Naive B cell (primary cell): ENCODE measurements around the gene RPS26. TPM values are rescaled to one million over a fixed set of nuclear protein-coding genes. Genes with fewer than 3 reads are reported as not detected.
"Not testable (repeated sequence)": the region's sequence is repeated elsewhere in the genome, so short reads cannot be mapped to it uniquely, and the experiment has no call there.

Experiments used
- ATAC-seq, 2 donors: fragments of 150-1000 bp; cut with Tn5 transposase; 2 replicates each; pipeline ENCODE4 v1.10.0; 2021; ENCODE audit warnings: low read depth in 2 of 2, mild to moderate bottlenecking in 2 of 2, moderate library complexity in 2 of 2
- DNase-seq: peaks from one replicate; pipeline ENCODE4 v3.0.0; 2022
- H3K27ac Mint-ChIP-seq, 6 donors: one replicate each; pipeline ENCODE4 v1.8.0; 2020 to 2022; ENCODE audit warnings: mild to moderate bottlenecking in 6 of 6, mixed read lengths in 6 of 6, moderate library complexity in 5 of 6, inconsistent platforms in 2 of 6
- H3K27me3 Mint-ChIP-seq, 3 donors: one replicate each; pipeline ENCODE4 v1.8.0; 2021 to 2022; ENCODE audit warnings: mixed read lengths in 3 of 3, mild to moderate bottlenecking in 1 of 3
- H3K36me3 Mint-ChIP-seq, 2 donors: one replicate each; pipeline ENCODE4 v1.8.0; 2020 to 2022; ENCODE audit warnings: mixed read lengths in 2 of 2, inconsistent platforms in 1 of 2, mild to moderate bottlenecking in 1 of 2
- H3K4me1 Mint-ChIP-seq, 3 donors: one replicate each; pipeline ENCODE4 v1.8.0; 2020 to 2022; ENCODE audit warnings: mixed read lengths in 3 of 3, inconsistent platforms in 1 of 3, mild to moderate bottlenecking in 1 of 3, moderate library complexity in 1 of 3
- H3K4me3 Mint-ChIP-seq, 8 donors: one replicate each; pipeline ENCODE4 v1.8.0; 2020 to 2022; ENCODE audit warnings: mild to moderate bottlenecking in 8 of 8, mixed read lengths in 8 of 8, moderate library complexity in 8 of 8, inconsistent platforms in 2 of 8
- H3K9me3 Mint-ChIP-seq, 7 donors: one replicate each; pipeline ENCODE4 v1.8.0; 2020 to 2022; ENCODE audit warnings: mixed read lengths in 7 of 7, mild to moderate bottlenecking in 5 of 7, inconsistent platforms in 2 of 7, moderate library complexity in 1 of 7
- polyA plus RNA-seq, 6 donors: library from polyadenylated mRNA; unstranded; fragments of 300-500 nt; fragmentation: Illumina TruSeq; gene quantifications; one replicate each; pipeline ENCODE4 v1.2.3, GENCODE V29; 2021; ENCODE audit warnings: low read depth in 6 of 6

The RPS26 gene
- polyA plus RNA-seq, 6 donors from 2014 or later, result 199 to 764 (median 532) TPM

DNA sequence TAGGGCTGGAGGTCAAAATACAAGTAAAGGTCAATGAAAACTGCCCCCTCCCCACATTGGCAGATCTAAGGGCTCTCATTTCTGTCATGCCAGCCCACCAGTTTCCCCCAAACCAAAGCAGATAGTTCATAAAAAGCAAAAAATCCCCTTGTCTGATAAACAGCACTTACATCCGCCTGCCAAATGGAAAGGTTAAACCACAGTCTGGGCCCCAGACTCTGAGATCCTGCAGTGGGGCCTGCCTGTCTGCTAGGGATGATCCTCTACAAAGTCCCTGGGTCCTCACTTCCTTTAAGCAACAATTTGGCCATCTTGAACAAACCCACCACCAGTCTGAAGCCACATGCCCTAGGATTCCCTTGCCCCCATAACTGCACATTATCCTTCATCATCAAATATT is 9.7 kb upstream of the RPS26 start:
- no peaks in the 10 kb centered on the region for H3K4me1 Mint-ChIP-seq
- no peak overlapping the region for H3K4me3 Mint-ChIP-seq
- peak overlapping the region in 1 of 6 donors; percentile 0 for H3K27ac Mint-ChIP-seq
- no peaks in the 10 kb centered on the region for H3K9me3 Mint-ChIP-seq
- H3K36me3 Mint-ChIP-seq, result peaks cover 2 to 10% of the 10 kb centered on the region in 2 donors
- no peaks in the 10 kb centered on the region for H3K27me3 Mint-ChIP-seq
- ATAC-seq, result no peak
- DNase-seq, result no peak

DNA sequence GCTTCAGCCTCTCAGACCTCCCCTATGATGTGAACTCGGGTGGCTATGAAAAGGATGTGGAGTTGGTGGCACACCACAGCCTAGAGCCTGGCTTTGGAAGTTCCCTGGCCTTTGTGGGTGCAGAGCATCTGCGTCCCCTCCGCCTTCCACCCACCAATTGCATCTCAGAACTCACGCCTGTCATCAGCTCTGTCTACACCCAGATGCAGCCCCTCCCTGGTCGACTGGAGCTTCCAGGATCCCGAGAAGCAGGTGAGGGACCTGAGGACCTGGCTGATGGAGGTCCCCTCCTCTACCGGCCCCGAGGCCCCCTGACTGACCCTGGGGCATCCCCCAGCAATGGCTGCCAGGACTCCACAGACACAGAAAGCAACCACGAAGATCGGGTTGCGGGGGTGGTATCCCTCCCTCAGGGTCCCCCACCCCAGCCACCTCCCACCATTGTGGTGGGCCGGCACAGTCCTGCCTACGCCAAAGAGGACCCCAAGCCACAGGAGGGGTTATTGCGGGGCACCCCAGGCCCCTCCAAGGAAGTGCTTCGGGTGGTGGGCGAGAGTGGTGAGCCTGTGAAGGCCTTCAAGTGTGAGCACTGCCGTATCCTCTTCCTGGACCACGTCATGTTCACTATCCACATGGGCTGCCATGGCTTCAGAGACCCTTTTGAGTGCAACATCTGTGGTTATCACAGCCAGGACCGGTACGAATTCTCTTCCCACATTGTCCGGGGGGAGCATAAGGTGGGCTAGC is 7.0 kb upstream of the RPS26 start:
- Mint-ChIP-seq H3K36me3 (peaks cover 3 to 10% of the 10 kb centered on the region in 2 donors), H3K27ac (peak overlapping the region in 2 of 6 donors; percentile 47 to 82), H3K4me3 (no peak overlapping the region), H3K4me1 (no peaks in the 10 kb centered on the region), H3K9me3 (no peaks in the 10 kb centered on the region), H3K27me3 (no peaks in the 10 kb centered on the region)
- ATAC-seq (no peak), DNase-seq (no peak)

DNA sequence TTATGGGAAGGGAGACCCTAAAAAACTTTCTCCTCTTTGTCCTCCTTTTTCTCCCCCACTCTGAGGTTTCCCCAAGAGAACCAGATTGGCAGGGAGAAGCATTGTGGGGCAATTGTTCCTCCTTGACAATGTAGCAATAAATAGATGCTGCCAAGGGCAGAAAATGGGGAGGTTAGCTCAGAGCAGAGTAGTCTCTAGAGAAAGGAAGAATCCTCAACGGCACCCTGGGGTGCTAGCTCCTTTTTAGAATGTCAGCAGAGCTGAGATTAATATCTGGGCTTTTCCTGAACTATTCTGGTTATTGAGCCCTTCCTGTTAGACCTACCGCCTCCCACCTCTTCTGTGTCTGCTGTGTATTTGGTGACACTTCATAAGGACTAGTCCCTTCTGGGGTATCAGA is 4.6 kb upstream of the RPS26 start:
- DNase-seq (no peak), ATAC-seq (no peak)
- Mint-ChIP-seq H3K4me1 (peaks cover 5 to 13% (median 7%) of the 10 kb centered on the region in 3 donors), H3K4me3 (no peak overlapping the region), H3K36me3 (peaks cover 8 to 16% of the 10 kb centered on the region in 2 donors), H3K27me3 (no peaks in the 10 kb centered on the region), H3K9me3 (no peaks in the 10 kb centered on the region), H3K27ac (no peak overlapping the region)

DNA sequence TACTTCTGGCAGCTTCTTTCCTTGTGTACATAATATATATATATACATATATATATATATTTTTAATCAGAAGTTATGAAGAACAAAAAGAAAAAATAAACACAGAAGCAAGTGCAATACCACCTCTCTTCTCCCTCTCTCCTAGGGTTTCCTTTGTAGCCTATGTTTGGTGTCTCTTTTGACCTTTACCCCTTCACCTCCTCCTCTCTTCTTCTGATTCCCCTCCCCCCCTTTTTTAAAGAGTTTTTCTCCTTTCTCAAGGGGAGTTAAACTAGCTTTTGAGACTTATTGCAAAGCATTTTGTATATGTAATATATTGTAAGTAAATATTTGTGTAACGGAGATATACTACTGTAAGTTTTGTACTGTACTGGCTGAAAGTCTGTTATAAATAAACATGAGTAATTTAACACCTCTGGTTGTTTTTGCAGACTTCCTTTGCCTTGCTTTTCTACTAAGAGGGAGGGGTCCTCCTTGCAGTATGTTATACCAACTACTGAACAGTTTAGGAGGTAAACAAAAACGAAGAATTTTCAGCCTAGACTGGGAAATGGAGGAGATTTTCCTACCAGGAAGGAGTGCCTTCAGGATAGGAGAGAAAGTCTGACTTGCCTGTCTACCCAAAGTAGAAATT is 3.6 kb upstream of the RPS26 start:
- no peak for DNase-seq
- H3K9me3 Mint-ChIP-seq, result no peaks in the 10 kb centered on the region
- H3K27me3 Mint-ChIP-seq, result no peaks in the 10 kb centered on the region
- H3K4me1 Mint-ChIP-seq, result peaks cover 14 to 23% (median 14%) of the 10 kb centered on the region in 3 donors
- H3K36me3 Mint-ChIP-seq, result peaks cover 8 to 18% of the 10 kb centered on the region in 2 donors
- no peak for ATAC-seq
- H3K4me3 Mint-ChIP-seq, result no peak overlapping the region
- peak overlapping the region in 1 of 6 donors; percentile 9 for H3K27ac Mint-ChIP-seq

DNA sequence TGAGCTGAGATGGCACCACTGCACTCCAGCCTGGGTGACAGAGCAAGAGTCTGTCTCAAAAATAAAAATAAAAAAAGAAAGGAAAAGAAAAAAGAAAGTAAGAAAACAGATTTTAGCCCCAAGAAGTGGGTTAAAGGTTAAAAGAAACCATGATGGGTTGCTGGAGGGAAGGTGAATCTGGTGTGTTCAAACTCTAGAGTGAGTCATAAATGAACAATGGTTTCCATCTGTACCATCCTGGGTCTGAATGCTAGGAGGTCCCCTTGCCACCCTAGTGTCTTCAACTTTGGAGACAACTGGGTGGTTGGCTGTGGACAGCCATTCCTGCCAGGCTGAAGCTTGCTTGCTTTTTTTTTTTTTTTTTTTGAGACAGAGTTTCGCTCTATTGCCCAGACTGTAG is 1.6 kb upstream of the RPS26 start:
- no peaks in the 10 kb centered on the region for H3K27me3 Mint-ChIP-seq
- H3K36me3 Mint-ChIP-seq, result peaks cover 8 to 15% of the 10 kb centered on the region in 2 donors
- DNase-seq (no peak), ATAC-seq (no peak)
- peaks cover 17 to 29% (median 17%) of the 10 kb centered on the region in 3 donors for H3K4me1 Mint-ChIP-seq
- H3K9me3 Mint-ChIP-seq, result no peaks in the 10 kb centered on the region
- H3K27ac Mint-ChIP-seq, result peak overlapping the region in 1 of 6 donors; percentile 65
- H3K4me3 Mint-ChIP-seq, result peak overlapping the region in 2 of 8 donors; percentile 29 to 91

DNA sequence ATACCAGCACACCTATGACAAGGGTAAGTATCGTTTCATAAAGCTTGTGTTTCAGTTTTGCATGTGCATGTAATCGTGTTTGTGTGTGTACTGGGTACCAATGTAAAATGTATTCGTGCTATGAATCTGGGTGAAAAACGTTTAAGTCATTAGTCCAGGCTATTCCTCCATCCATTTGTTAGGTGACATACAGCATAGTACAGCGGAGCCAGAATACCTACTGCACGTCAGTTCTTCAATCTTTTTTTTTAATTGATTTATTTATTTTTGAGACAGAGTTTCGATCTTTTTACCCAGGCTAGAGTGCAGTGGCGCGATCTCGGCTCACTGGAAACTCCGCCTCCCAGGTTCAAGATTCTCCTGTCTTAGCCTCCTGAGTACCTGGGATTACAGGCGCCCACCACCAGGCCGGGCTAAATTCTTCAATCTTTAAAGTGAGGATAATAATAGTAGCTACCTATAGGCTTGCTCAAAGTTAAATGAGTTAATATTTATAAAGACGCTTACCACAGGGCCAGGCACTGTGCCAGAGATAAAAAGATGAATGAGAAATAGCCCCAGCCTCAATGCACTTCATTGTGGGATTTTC is 661 bp upstream of the RPS26 start:
- peaks cover 7 to 8% of the 10 kb centered on the region in 2 donors for H3K36me3 Mint-ChIP-seq
- ATAC-seq (no peak), DNase-seq (no peak)
- peaks cover 17 to 31% (median 17%) of the 10 kb centered on the region in 3 donors for H3K4me1 Mint-ChIP-seq
- no peaks in the 10 kb centered on the region for H3K27me3 Mint-ChIP-seq
- H3K9me3 Mint-ChIP-seq, result no peaks in the 10 kb centered on the region
- peak overlapping the region; percentile 12 to 100 (median 90) for H3K27ac Mint-ChIP-seq
- H3K4me3 Mint-ChIP-seq, result peak overlapping the region; percentile 91 to 100 (median 99)

DNA sequence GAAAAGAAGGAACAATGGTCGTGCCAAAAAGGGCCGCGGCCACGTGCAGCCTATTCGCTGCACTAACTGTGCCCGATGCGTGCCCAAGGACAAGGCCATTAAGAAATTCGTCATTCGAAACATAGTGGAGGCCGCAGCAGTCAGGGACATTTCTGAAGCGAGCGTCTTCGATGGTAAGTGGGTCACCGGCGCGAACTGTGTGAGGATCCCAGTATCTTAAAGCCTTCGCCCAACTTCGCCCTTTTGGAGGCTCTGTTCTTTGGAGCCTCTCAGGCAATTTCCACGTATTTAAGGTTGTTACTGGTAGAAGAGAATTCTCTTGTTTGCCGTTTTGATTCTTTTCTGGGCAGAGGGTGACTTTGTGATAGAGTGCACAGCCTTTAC is 704 bp downstream of the RPS26 start:
- not testable (repeated sequence) for H3K27me3 Mint-ChIP-seq, H3K36me3 Mint-ChIP-seq, DNase-seq, H3K9me3 Mint-ChIP-seq, ATAC-seq
- H3K27ac Mint-ChIP-seq, result peak overlapping the region; percentile 97 to 100 (median 98)
- H3K4me1 Mint-ChIP-seq, result peaks cover 17 to 43% (median 23%) of the 10 kb centered on the region in 3 donors
- peak overlapping the region; percentile 91 to 100 (median 99) for H3K4me3 Mint-ChIP-seq

DNA sequence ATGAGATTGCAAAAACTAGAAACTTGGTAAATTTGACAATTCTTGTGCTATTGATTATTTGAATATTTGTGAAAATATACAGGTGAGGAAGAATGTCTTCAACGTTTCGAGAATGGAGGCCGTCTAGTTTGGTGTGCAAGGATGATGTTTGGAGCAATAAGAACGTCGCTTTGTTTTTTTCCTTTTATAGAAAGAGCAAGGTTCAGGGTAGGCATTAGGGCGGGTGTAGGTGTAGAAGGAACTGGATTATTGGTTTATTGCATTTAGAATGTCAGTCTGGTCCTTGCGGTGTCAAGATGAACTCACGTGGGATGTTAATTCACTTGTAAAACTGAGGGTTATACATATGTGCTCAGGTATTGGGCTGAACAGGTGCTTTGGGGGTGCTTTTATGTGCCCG is 1.1 kb downstream of the RPS26 start:
- H3K4me1 Mint-ChIP-seq, result peaks cover 17 to 44% (median 23%) of the 10 kb centered on the region in 3 donors

DNA sequence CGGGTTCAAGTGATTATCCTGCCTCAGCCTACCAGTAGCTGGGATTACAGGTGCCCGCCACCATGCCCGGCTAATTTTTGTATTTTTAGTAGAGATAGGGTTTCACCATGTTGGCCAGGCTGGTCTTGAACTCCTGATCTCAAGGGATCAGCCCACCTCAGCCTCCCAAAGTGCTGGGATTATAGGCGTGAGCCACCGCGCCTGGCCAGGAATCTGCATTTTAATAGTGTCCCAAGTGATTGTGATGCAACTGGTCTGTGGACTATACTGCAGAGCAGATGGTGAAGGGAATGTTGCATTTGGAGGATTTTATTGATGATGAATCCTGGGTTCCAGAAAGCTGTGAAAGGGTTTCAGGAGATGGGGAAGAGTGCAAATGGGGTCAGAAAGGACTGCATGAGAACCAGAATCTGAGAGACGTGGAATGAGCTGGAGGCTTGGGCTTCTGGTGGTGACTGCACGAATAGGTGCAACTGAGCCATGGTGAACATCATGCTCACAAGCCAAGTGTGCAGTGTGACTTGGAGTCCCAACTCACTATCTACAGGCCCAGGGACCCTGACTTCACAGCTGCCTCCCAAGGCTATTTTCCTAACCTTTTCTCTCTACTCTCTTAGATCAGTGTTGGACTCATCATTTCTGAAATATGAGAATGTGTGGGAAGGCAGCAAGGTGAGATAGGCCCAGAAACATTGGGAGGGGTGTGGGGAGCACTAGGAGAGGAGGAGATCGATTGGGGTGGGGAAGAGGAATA is 4.5 kb downstream of the RPS26 start:
- Mint-ChIP-seq H3K36me3 (peaks cover 5 to 7% of the 10 kb centered on the region in 2 donors), H3K27ac (peak overlapping the region in 4 of 6 donors; percentile 24 to 69 (median 66)), H3K27me3 (no peaks in the 10 kb centered on the region), H3K4me3 (peak overlapping the region in 1 of 8 donors; percentile 72), H3K4me1 (peaks cover 17 to 37% (median 20%) of the 10 kb centered on the region in 3 donors), H3K9me3 (no peaks in the 10 kb centered on the region)
- ATAC-seq (no peak), DNase-seq (no peak)

More for the DNA sequence above, 1.1 kb downstream of the RPS26 start:
- Mint-ChIP-seq H3K27me3 (no peaks in the 10 kb centered on the region), H3K27ac (peak overlapping the region; percentile 64 to 100 (median 94)), H3K9me3 (no peaks in the 10 kb centered on the region), H3K36me3 (peaks cover 5 to 7% of the 10 kb centered on the region in 2 donors), H3K4me3 (peak overlapping the region; percentile 91 to 100 (median 99))
- ATAC-seq (no peak), DNase-seq (no peak)

DNA sequence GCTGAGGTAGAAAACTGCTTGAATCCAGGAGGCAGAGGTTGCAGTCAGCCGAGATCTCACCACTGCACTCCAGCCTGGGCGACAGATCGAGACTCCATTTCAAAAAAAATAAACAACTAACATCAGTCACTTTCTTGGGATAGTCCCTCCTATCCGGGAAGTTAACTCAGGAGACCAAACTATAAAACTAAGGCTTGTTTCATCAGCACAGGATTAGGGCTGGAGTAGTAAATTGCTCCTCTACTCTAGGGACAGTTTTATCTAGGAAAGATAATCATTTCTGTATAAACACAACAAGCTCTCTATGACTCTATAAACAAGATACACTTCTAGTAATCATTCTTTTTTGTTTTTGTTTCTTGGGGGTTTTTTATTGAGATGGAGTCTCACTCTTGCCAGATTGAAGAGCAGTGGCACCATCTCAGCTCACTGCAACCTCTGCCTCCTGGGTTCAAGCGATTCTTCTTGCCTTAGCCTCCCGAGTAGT is 11.7 kb downstream of the RPS26 start:
- DNase-seq (no peak), ATAC-seq (no peak)
- Mint-ChIP-seq H3K36me3 (no peaks in the 10 kb centered on the region), H3K4me1 (no peaks in the 10 kb centered on the region), H3K27me3 (peaks cover 0 to 2% (median 0%) of the 10 kb centered on the region in 3 donors), H3K27ac (no peak overlapping the region), H3K4me3 (no peak overlapping the region), H3K9me3 (no peaks in the 10 kb centered on the region)

DNA sequence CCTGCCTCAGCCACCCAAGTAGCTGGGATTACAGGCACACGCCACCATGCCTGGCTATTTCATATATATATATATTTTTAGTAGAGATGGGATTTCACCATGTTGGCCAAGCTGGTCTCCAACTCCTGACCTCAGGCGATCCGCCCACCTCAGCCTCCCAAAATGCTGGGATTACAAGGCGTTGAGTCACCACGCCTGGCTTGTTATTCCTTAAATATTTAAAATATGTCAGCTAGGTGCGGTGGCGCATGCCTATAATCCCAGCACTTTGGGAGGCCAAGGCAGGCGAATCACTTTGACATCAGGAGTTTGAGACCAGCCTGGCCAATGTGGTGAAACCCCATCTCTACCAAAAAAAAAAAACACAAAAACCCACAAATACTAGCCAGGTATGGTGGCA is 18.2 kb downstream of the RPS26 start:
- not testable (repeated sequence) for H3K4me1 Mint-ChIP-seq, H3K9me3 Mint-ChIP-seq
- peaks cover 3 to 18% (median 10%) of the 10 kb centered on the region in 3 donors for H3K27me3 Mint-ChIP-seq

DNA sequence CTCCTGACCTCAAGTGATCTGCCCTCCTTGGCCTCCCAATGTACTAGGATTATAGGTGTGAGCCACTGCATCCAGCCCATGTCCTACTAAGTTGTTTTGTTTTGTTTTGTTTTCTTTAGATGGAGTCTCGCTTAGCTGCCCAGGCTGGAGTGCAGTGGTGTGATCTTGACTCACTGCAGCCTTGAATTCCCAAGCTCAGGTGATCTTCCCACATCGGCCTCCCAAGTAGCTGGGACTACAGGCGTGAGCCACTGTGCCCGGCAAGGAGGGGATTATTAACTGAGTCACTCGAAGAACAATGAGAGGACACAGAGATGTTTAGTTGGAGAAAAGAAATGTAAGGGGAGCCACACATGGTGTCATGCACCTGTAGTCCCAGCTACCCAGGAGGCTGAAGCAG is 20.3 kb downstream of the RPS26 start:
- ATAC-seq (no peak), DNase-seq (no peak)
- H3K27me3 Mint-ChIP-seq, result peaks cover 3 to 18% (median 10%) of the 10 kb centered on the region in 3 donors
- H3K27ac Mint-ChIP-seq, result no peak overlapping the region
- H3K4me1 Mint-ChIP-seq, result no peaks in the 10 kb centered on the region
- no peaks in the 10 kb centered on the region for H3K36me3 Mint-ChIP-seq
- peaks cover 0 to 4% (median 0%) of the 10 kb centered on the region in 7 donors for H3K9me3 Mint-ChIP-seq
- no peak overlapping the region for H3K4me3 Mint-ChIP-seq

More for the DNA sequence above, 18.2 kb downstream of the RPS26 start:
- not testable (repeated sequence) for ATAC-seq, H3K27ac Mint-ChIP-seq, H3K36me3 Mint-ChIP-seq, DNase-seq, H3K4me3 Mint-ChIP-seq

DNA sequence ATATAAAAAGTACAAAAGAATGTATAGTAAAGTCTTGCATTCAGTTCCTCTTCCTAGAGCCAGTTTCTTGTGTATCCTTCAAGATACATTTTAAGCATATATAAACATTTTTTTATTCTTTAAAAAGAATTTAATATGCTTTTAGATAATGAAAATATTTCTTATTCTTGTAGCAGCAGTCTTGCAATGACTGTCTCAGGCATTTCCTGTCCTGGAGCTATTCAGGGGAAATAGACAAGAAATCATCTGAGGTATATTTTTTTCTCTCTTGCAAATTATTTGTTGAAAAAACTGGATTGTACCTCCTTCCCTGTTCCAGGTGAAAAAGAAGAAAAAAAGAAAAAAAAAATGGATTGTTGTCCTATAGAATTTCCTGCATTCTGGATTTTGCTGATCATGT is 21.3 kb downstream of the RPS26 start:
- H3K4me3 Mint-ChIP-seq, result no peak overlapping the region
- no peak for ATAC-seq
- no peak for DNase-seq
- H3K27ac Mint-ChIP-seq, result no peak overlapping the region
- peaks cover 0 to 4% (median 0%) of the 10 kb centered on the region in 7 donors for H3K9me3 Mint-ChIP-seq
- no peaks in the 10 kb centered on the region for H3K36me3 Mint-ChIP-seq
- peaks cover 3 to 18% (median 10%) of the 10 kb centered on the region in 3 donors for H3K27me3 Mint-ChIP-seq
- no peaks in the 10 kb centered on the region for H3K4me1 Mint-ChIP-seq
